Fibroblast of skin of scalp (primary cell): ENCODE data around the gene CAND1.

ENCODE experiments used
- DNase-seq: peaks from one replicate; pipeline ENCODE4 v3.0.0-alpha.2; 2013

CAND1 gene

GRCh38 chr12:67344979-67345710, 76.0 kb downstream of the CAND1 start:
- DNase-seq: no peak

GRCh38 chr12:67348683-67349082, 79.5 kb downstream of the CAND1 start:
- DNase-seq: no peak

- DNase-seq: no peak
These were observed 83.5 kb downstream of the CAND1 start for GRCh38 chr12:67352682-67353081.

GRCh38 chr12:67354322-67354721, 85.2 kb downstream of the CAND1 start:
- no peak for DNase-seq

GRCh38 chr12:67354966-67355365, 85.8 kb downstream of the CAND1 start:
- DNase-seq: no peak

GRCh38 chr12:67355428-67356379, 86.5 kb downstream of the CAND1 start:
- peak; percentile 75 for DNase-seq

- no peak for DNase-seq
These were observed 87.2 kb downstream of the CAND1 start for GRCh38 chr12:67356380-67356774.

GRCh38 chr12:67357376-67358125, 88.4 kb downstream of the CAND1 start:
- no peak for DNase-seq

- DNase-seq: peak; percentile 99
These were observed 89.7 kb downstream of the CAND1 start for GRCh38 chr12:67358781-67359338.

GRCh38 chr12:67362526-67362925, 93.4 kb downstream of the CAND1 start:
- no peak for DNase-seq

- DNase-seq: peak; percentile 60
These were observed 95.1 kb downstream of the CAND1 start for GRCh38 chr12:67364228-67364627.

GRCh38 chr12:67365131-67365530, 96.0 kb downstream of the CAND1 start:
- DNase-seq: no peak

- no peak for DNase-seq
These were observed 98.7 kb downstream of the CAND1 start for GRCh38 chr12:67367843-67368242.
